Common myeloid progenitor, CD34-positive (primary cell): ENCODE data around the gene MCL1.

Experiments
- CTCF ChIA-PET: fragments of 350-600 bp; sonication (Branson Sonifier 250); formaldehyde crosslinking; loops from one replicate; lab custom pipeline; 2021; ENCODE audit warnings: antibody characterized with exemption; lab: Charles Lee
- POLR2A ChIA-PET: fragments of 350-600 bp; sonication (Branson Sonifier 250); formaldehyde crosslinking; loops from one replicate; lab custom pipeline; 2021; ENCODE audit warnings: antibody characterized with exemption; lab: Charles Lee
- DNase-seq, 3 donors: peaks; one replicate each; pipeline versions ENCODE4 v3.0.0 to v3.0.0-alpha.2; 2013
- H3K27ac ChIP-seq, 2 experiments: 1 replicate in 1 of 2; 2 replicates in 1 of 2; pipeline ENCODE4 v1.7.0; 2013; ENCODE audit warnings: inconsistent platforms in 2 of 2, low read length in 2 of 2, mild to moderate bottlenecking in 2 of 2, low read depth in 1 of 2, moderate library complexity in 1 of 2; ENCODE audit not compliant: severe bottlenecking in 2 of 2, insufficient read depth in 1 of 2, poor library complexity in 1 of 2
- H3K27me3 ChIP-seq, 5 experiments: replicated peaks in 2 of 5; 1 replicate in 3 of 5; 2 replicates in 2 of 5; pipeline versions ENCODE4 v1.6.1 to v1.7.0; 2013; ENCODE audit warnings: low read length in 4 of 5, mild to moderate bottlenecking in 2 of 5, moderate library complexity in 2 of 5, inconsistent platforms in 1 of 5; ENCODE audit not compliant: insufficient read depth in 5 of 5, control insufficient read depth in 4 of 5
- H3K36me3 ChIP-seq, 4 experiments: 1 replicate in 2 of 4; 2 replicates in 2 of 4; pipeline versions ENCODE4 v1.6.1 to v1.7.0; 2013; ENCODE audit warnings: low read length in 3 of 4, control low read depth in 1 of 4, mild to moderate bottlenecking in 1 of 4; ENCODE audit not compliant: control insufficient read depth in 4 of 4, insufficient read depth in 4 of 4
- H3K4me1 ChIP-seq, 4 experiments: 1 replicate in 3 of 4; 2 replicates in 1 of 4; pipeline versions ENCODE4 v1.6.1 to v1.7.1; 2013; ENCODE audit warnings: low read length in 3 of 4, mild to moderate bottlenecking in 3 of 4, control low read depth in 1 of 4, inconsistent platforms in 1 of 4, moderate library complexity in 1 of 4; ENCODE audit not compliant: control insufficient read depth in 4 of 4, insufficient read depth in 4 of 4; ENCODE audit errors: control extremely low read depth in 1 of 4
- H3K4me3 ChIP-seq, 7 experiments: 1 replicate in 4 of 7; 2 replicates in 3 of 7; pipeline versions ENCODE4 v1.5.1 to v1.7.0; 2013; ENCODE audit warnings: mild to moderate bottlenecking in 7 of 7, low read length in 6 of 7, moderate library complexity in 6 of 7, inconsistent platforms in 2 of 7, low read depth in 2 of 7, control low read depth in 1 of 7; ENCODE audit not compliant: insufficient read depth in 4 of 7, control insufficient read depth in 1 of 7; ENCODE audit errors: extremely low read depth in 1 of 7
- H3K9me3 ChIP-seq, 5 experiments: 1 replicate in 4 of 5; 2 replicates in 1 of 5; pipeline versions ENCODE4 v1.6.1 to v1.7.1; 2013; ENCODE audit warnings: low read length in 4 of 5, mild to moderate bottlenecking in 2 of 5, inconsistent platforms in 1 of 5, low read depth in 1 of 5, moderate library complexity in 1 of 5; ENCODE audit not compliant: control insufficient read depth in 4 of 5, insufficient read depth in 2 of 5; ENCODE audit errors: control extremely low read depth in 1 of 5
- WGBS: methylation state at CpG from one replicate; pipeline ENCODE4 v1.1.5; 2013; ENCODE audit not compliant: insufficient coverage; 5-methylcytosine and 5-hydroxymethylcytosine counted together

The MCL1 gene

DNA sequence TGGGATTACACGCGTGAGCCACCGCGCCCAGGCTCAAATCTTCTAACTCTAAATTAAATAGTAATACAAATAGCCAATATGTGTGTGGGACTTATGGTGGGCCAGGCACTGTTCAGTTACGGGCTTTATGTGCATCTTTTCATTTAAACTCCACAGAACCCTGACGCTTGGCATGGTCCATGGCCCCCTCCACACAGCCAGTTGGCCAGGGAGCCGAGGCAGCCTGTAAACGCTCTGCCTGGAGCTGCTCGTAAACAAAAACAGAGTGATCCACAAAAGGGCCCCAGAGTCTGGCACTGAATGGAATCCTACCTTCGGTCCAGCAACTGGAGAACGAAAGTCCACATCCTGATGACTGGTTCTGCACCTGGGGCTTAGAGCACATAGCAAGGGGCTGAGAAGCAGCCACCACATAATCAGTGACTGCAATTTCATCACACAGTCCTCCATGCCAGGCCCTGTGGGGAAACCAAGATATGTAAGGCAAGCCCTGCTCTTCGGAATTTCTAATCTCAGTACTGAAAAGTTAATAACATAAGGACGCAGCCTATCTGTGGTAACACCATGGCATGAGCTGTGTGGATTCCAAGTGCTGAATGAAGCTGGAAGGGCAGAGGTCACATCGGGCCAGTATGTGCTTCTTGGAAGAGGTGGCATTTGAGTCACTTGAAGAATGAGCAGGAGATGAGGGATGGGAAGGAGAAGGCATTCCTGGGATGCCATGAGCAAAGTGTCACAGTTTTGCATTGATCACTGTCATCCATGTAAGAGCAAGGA lies 43.7 kb downstream of the MCL1 start:
- 97% methylated on average over 10 of the region's 14 CpGs for WGBS
- CTCF ChIA-PET, result interaction anchor here (1.3 to 2.4 kb wide), 3 partner anchors 10 to 30 kb away, joined by 3 to 14 read pairs (median 4); partner anchors contain the start of gene FALEC
- DNase-seq, result no peak
- Histone ChIP-seq H3K36me3 (no peaks in the 10 kb centered on the region), H3K4me1 (peaks cover 0 to 8% (median 0%) of the 10 kb centered on the region in 4 experiments), H3K27ac (no peak overlapping the region), H3K27me3 (no peaks in the 10 kb centered on the region), H3K4me3 (no peak overlapping the region), H3K9me3 (no peaks in the 10 kb centered on the region)
- POLR2A ChIA-PET, result no interaction called here

GRCh38 chr1:150534002-150534401 lies 45.4 kb downstream of the MCL1 start:
- ChIA-PET CTCF (interaction anchor here (0.6 to 1.6 kb wide), 3 partner anchors 10 to 70 kb away, joined by 3 to 7 read pairs (median 6); no protein-coding TSS in a partner anchor), POLR2A (no interaction called here)
- DNase-seq, result no peak
- H3K27ac ChIP-seq, result no peak overlapping the region
- H3K36me3 ChIP-seq, result no peaks in the 10 kb centered on the region
- H3K27me3 ChIP-seq, result no peaks in the 10 kb centered on the region
- H3K4me1 ChIP-seq, result peaks cover 0 to 8% (median 0%) of the 10 kb centered on the region in 4 experiments
- WGBS, result 95% methylated on average over 6 of the region's 6 CpGs
- H3K9me3 ChIP-seq, result no peaks in the 10 kb centered on the region
- H3K4me3 ChIP-seq, result no peak overlapping the region

DNA sequence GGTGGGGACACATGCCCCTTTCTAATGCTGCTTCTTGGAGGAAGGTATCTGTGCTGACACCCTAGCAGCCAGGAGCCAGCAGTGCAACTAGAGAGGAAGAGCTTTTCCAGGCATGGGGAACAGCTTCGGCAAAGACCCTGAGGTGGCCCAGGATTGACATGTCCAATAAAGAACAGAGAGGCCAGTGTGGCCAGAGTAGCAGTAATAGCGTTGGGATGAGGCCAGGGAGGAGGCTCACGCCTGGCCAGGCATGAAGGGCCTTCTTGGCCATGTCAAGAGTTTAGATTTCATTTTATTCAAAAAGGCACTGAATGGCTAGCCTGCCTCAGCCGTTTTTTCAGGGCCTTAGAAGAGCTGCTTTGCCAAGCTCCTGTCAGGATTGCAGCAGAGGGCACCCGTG lies 46.5 kb downstream of the MCL1 start:
- H3K27me3 ChIP-seq, result no peaks in the 10 kb centered on the region
- no peaks in the 10 kb centered on the region for H3K4me1 ChIP-seq
- ChIA-PET CTCF (interaction anchor here (0.6 to 7.1 kb wide), 14 partner anchors 9 to 282 kb away, joined by 3 to 38 read pairs (median 3); partner anchors contain the start of gene FALEC), POLR2A (no interaction called here)
- no peak for DNase-seq
- WGBS, result 75% methylated on average over 5 of the region's 5 CpGs
- H3K27ac ChIP-seq, result no peak overlapping the region
- H3K9me3 ChIP-seq, result no peaks in the 10 kb centered on the region
- no peak overlapping the region for H3K4me3 ChIP-seq
- H3K36me3 ChIP-seq, result no peaks in the 10 kb centered on the region

GRCh38 chr1:150530491-150531159 lies 48.8 kb downstream of the MCL1 start:
- no peak overlapping the region for H3K27ac ChIP-seq
- no peaks in the 10 kb centered on the region for H3K9me3 ChIP-seq
- WGBS, result 95% methylated on average over 14 of the region's 14 CpGs
- DNase-seq, result no peak
- H3K27me3 ChIP-seq, result no peaks in the 10 kb centered on the region
- H3K4me1 ChIP-seq, result no peaks in the 10 kb centered on the region
- H3K36me3 ChIP-seq, result no peaks in the 10 kb centered on the region
- no peak overlapping the region for H3K4me3 ChIP-seq
- ChIA-PET POLR2A (no interaction called here), CTCF (interaction anchor here (0.8 to 7.1 kb wide), 7 partner anchors 14 to 89 kb away, joined by 3 to 38 read pairs (median 5); partner anchors contain the start of genes ADAMTSL4 and FALEC)

DNA sequence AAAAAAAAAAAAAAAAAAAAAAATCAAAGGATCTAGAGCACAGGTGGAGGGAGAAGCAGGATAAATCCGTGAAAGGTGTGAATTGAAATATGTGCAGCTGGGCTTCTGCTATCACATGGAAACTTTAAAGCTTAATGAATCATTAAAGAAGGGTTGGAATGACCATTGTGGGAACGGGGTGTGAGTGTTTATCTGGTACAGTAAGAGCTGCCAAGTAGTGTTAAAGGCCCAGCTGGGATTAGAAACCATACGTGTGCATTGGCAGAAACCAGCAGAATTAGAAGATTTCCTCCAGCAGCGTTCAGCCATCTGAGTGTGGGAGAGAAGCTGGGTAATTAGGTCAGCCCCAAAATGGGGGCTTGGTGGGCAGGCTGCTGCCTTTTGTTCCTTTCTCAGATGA lies 50.4 kb downstream of the MCL1 start:
- no peaks in the 10 kb centered on the region for H3K36me3 ChIP-seq
- DNase-seq, result no peak
- H3K4me1 ChIP-seq, result no peaks in the 10 kb centered on the region
- no peak overlapping the region for H3K4me3 ChIP-seq
- WGBS, result 84% methylated on average over 3 of the region's 4 CpGs
- ChIA-PET CTCF (interaction anchor here (1.1 to 7.1 kb wide), 2 partner anchors 8 to 13 kb away, joined by 3 to 38 read pairs; partner anchors contain the start of gene FALEC), POLR2A (no interaction called here)
- H3K27me3 ChIP-seq, result no peaks in the 10 kb centered on the region
- H3K27ac ChIP-seq, result no peak overlapping the region
- H3K9me3 ChIP-seq, result no peaks in the 10 kb centered on the region

- Histone ChIP-seq H3K9me3 (no peaks in the 10 kb centered on the region), H3K36me3 (no peaks in the 10 kb centered on the region), H3K4me1 (no peaks in the 10 kb centered on the region), H3K27me3 (no peaks in the 10 kb centered on the region), H3K27ac (no peak overlapping the region), H3K4me3 (no peak overlapping the region)
- 100% methylated on average over 1 of the region's 1 CpG for WGBS
- ChIA-PET CTCF (interaction anchor here (1.3 to 7.1 kb wide), 2 partner anchors 12 to 63 kb away, joined by 3 to 38 read pairs; partner anchors contain the start of gene FALEC), POLR2A (no interaction called here)
- DNase-seq, result no peak
Measured at GRCh38 chr1:150528196-150528595, 51.2 kb downstream of the MCL1 start.
